Cardiac fibroblast (primary cell): ENCODE results near the gene AFF1.

ENCODE experiments used
- DNase-seq, 2 donors: peaks; one replicate each; pipeline versions ENCODE4 v3.0.0 to v3.0.0-alpha.2; 2010; ENCODE audit warnings: low read depth in 2 of 2
- H3K4me3 ChIP-seq, 2 donors: replicated peaks in 1 of 2; 1 replicate in 1 of 2; 2 replicates in 1 of 2; pipeline ENCODE4 v1.5.1; 2011; ENCODE audit warnings: low read depth in 2 of 2, low read length in 2 of 2, mild to moderate bottlenecking in 2 of 2, moderate library complexity in 1 of 2
- TF ChIP-seq, protein P1 (sequence below): IDR thresholded peaks from one replicate; pipeline ENCODE4 v1.5.1; 2011; ENCODE audit warnings: low read depth, mild to moderate bottlenecking, low read length, inconsistent platforms

Gene AFF1

GRCh38 chr4:87073199-87074120 is 138.6 kb downstream of the AFF1 start:
- TF ChIP-seq, protein P1, sequence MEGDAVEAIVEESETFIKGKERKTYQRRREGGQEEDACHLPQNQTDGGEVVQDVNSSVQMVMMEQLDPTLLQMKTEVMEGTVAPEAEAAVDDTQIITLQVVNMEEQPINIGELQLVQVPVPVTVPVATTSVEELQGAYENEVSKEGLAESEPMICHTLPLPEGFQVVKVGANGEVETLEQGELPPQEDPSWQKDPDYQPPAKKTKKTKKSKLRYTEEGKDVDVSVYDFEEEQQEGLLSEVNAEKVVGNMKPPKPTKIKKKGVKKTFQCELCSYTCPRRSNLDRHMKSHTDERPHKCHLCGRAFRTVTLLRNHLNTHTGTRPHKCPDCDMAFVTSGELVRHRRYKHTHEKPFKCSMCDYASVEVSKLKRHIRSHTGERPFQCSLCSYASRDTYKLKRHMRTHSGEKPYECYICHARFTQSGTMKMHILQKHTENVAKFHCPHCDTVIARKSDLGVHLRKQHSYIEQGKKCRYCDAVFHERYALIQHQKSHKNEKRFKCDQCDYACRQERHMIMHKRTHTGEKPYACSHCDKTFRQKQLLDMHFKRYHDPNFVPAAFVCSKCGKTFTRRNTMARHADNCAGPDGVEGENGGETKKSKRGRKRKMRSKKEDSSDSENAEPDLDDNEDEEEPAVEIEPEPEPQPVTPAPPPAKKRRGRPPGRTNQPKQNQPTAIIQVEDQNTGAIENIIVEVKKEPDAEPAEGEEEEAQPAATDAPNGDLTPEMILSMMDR: no peak
- peak; percentile 30 to 44 for DNase-seq

GRCh38 chr4:87074121-87074488 is 139.3 kb downstream of the AFF1 start:
- no peak overlapping the region for H3K4me3 ChIP-seq
- no peak for DNase-seq
- TF ChIP-seq, protein P1: no peak

More at GRCh38 chr4:87073199-87074120, 138.6 kb downstream of the AFF1 start:
- no peak overlapping the region for H3K4me3 ChIP-seq

DNA sequence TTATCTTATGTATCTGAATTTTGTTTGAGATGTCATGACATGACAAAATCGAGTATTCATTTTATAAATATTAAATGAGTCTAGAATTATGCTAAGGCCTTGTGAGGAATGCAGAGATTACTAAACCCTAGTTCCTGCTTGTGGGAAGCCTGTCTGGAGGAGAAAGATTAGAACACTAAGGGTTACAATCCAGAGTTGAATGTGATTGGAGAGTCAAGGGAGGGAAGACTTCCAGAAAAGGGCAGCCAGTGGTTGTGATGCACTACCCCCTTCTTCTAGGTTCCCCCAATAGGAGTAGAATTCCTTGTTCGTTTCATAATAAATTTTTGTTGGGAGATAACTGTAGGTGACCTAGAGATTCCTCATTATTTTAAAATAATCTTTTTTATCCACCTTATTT is 141.1 kb downstream of the AFF1 start:
- TF ChIP-seq, protein P1: no peak
- no peak for DNase-seq
- no peak overlapping the region for H3K4me3 ChIP-seq

GRCh38 chr4:87076690-87077358 is 142.0 kb downstream of the AFF1 start:
- H3K4me3 ChIP-seq: no peak overlapping the region
- TF ChIP-seq, protein P1: no peak
- no peak for DNase-seq

DNA sequence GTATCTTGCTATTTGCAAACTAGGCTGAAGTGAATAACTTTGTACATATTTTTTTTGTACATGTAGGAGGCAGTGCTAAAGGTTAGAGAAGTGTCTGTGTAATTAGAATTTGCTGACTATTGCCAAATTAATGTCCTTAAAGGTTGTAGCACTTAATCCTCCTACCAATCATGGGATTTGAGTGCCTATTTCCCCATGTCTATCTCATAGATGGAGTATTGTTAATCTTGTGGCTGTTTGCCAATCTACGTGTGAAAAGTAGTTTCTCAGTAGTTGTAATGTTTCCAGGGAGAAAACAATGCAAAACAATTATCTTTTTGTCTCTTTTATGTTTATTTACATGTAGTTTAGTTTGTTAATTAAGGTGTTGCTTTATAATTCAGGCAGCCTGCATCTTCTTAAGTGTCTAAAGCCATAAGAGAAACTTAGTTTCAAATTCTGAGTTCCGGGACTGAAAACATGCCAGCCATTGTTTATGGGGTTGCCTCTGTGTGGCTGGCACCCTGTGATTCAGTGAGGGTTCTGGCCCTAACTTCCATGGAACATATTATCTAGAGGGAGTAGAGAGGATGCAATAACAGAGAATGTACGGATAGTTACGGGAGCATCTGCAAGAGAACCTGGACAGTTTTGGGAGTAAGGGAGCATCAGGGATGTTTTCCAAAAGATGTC is 143.2 kb downstream of the AFF1 start:
- peak; percentile 25 to 34 for DNase-seq
- TF ChIP-seq, protein P1: no peak
- no peak overlapping the region for H3K4me3 ChIP-seq

DNA sequence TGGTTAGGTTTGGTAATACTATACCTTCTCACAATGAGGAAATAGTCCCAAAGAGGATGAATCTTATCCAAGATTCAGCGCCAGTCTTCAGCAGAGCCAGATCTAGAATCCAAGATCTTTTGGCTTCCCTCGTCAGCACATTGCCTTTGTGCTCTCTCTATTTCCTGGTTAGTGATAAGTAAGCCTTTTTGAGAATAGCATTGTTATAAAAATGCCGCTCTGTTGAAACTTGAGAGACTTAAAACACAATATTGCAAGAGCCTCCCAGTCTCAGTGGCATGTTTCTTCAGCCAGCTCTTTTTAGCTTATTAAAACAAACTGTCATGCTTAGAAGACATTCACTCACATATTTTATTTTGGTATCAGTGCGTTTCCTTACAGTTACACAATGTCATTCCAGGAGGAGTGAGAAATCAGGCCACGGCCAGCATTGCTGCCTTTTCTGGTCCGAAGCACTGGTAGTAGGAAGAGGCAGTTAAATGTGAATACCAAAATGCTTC is 144.2 kb downstream of the AFF1 start:
- no peak overlapping the region for H3K4me3 ChIP-seq
- TF ChIP-seq, protein P1: no peak
- DNase-seq: peak; percentile 89 to 92
